ENCODE measurements around the gene TRABD2B.

Gene TRABD2B

GRCh38 chr1:47908258-47908657 lies 88.9 kb downstream of the TRABD2B start:
- H3K4me3 ChIP-seq (replicated peaks; ENCODE audit: low read depth, low read length) = no peak overlapping the region
- DNase-seq (ENCODE audit: low read depth) = no peak
- TF ChIP-seq, protein P1, sequence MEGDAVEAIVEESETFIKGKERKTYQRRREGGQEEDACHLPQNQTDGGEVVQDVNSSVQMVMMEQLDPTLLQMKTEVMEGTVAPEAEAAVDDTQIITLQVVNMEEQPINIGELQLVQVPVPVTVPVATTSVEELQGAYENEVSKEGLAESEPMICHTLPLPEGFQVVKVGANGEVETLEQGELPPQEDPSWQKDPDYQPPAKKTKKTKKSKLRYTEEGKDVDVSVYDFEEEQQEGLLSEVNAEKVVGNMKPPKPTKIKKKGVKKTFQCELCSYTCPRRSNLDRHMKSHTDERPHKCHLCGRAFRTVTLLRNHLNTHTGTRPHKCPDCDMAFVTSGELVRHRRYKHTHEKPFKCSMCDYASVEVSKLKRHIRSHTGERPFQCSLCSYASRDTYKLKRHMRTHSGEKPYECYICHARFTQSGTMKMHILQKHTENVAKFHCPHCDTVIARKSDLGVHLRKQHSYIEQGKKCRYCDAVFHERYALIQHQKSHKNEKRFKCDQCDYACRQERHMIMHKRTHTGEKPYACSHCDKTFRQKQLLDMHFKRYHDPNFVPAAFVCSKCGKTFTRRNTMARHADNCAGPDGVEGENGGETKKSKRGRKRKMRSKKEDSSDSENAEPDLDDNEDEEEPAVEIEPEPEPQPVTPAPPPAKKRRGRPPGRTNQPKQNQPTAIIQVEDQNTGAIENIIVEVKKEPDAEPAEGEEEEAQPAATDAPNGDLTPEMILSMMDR (IDR thresholded peaks at IDR 0.05; ENCODE audit: low read length, missing control alignments) = no peak

GRCh38 chr1:47907177-47907528 lies 90.0 kb downstream of the TRABD2B start:
- DNase-seq (ENCODE audit: low read depth) = no peak
- TF ChIP-seq, protein P1 (IDR thresholded peaks at IDR 0.05; ENCODE audit: low read length, missing control alignments) = no peak
- no peak overlapping the region for H3K4me3 ChIP-seq (replicated peaks; ENCODE audit: low read depth, low read length)

- TF ChIP-seq, protein P1 (IDR thresholded peaks at IDR 0.05; ENCODE audit: low read length, missing control alignments) = no peak
- H3K4me3 ChIP-seq (replicated peaks; ENCODE audit: low read depth, low read length) = no peak overlapping the region
- no peak for DNase-seq (ENCODE audit: low read depth)
These were observed 90.5 kb downstream of the TRABD2B start for GRCh38 chr1:47906527-47907176.

GRCh38 chr1:47906009-47906432 lies 91.2 kb downstream of the TRABD2B start:
- DNase-seq (ENCODE audit: low read depth) = peak; percentile 6
- H3K4me3 ChIP-seq (replicated peaks; ENCODE audit: low read depth, low read length) = no peak overlapping the region
- TF ChIP-seq, protein P1 (IDR thresholded peaks at IDR 0.05; ENCODE audit: low read length, missing control alignments) = no peak

- no peak overlapping the region for H3K4me3 ChIP-seq (replicated peaks; ENCODE audit: low read depth, low read length)
- DNase-seq (ENCODE audit: low read depth) = no peak
- TF ChIP-seq, protein P1 (IDR thresholded peaks at IDR 0.05; ENCODE audit: low read length, missing control alignments) = no peak
These were observed 93.5 kb downstream of the TRABD2B start for GRCh38 chr1:47903723-47904122.

GRCh38 chr1:47901001-47901575 lies 96.1 kb downstream of the TRABD2B start:
- TF ChIP-seq, protein P1 (IDR thresholded peaks at IDR 0.05; ENCODE audit: low read length, missing control alignments) = no peak
- no peak overlapping the region for H3K4me3 ChIP-seq (replicated peaks; ENCODE audit: low read depth, low read length)

More at GRCh38 chr1:47901001-47901575, 96.1 kb downstream of the TRABD2B start:
- DNase-seq (ENCODE audit: low read depth) = no peak

All from fibroblast of pulmonary artery (primary cell).